Peyer's patch (tissue), 4 donors: ENCODE results near the gene FAM184A.

Experiments
- POLR2A ChIP-seq, 2 donors: fragments of 450-650 bp; IDR thresholded peaks; one replicate each; pipeline ENCODE4 v1.5.1; 2017; ENCODE audit warnings: antibody characterized with exemption in 2 of 2, mild to moderate bottlenecking in 2 of 2, moderate library complexity in 2 of 2
- TF ChIP-seq, protein P1 (sequence below), 6 experiments: fragments of 450-650 bp in 4 of 6; fragments of 200-600 bp in 2 of 6; sonication (generic) in 1 of 6; IDR thresholded peaks; one replicate each; pipeline ENCODE4 v1.5.1; 2017 to 2019; ENCODE audit warnings: antibody characterized with exemption in 6 of 6, mild to moderate bottlenecking in 3 of 6, moderate library complexity in 1 of 6

- no peak for TF ChIP-seq POLR2A (IDR thresholded peaks at IDR 0.05)
- TF ChIP-seq, protein P1, sequence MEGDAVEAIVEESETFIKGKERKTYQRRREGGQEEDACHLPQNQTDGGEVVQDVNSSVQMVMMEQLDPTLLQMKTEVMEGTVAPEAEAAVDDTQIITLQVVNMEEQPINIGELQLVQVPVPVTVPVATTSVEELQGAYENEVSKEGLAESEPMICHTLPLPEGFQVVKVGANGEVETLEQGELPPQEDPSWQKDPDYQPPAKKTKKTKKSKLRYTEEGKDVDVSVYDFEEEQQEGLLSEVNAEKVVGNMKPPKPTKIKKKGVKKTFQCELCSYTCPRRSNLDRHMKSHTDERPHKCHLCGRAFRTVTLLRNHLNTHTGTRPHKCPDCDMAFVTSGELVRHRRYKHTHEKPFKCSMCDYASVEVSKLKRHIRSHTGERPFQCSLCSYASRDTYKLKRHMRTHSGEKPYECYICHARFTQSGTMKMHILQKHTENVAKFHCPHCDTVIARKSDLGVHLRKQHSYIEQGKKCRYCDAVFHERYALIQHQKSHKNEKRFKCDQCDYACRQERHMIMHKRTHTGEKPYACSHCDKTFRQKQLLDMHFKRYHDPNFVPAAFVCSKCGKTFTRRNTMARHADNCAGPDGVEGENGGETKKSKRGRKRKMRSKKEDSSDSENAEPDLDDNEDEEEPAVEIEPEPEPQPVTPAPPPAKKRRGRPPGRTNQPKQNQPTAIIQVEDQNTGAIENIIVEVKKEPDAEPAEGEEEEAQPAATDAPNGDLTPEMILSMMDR (IDR thresholded peaks at IDR 0.05) = no peak
Measured at GRCh38 chr6:119043783-119044182, 34.7 kb downstream of the FAM184A start.
